HEK293 (cell line): ENCODE data around the gene AGXT.

Experiments
- CTCF ChIA-PET: fragments of 350-600 bp; formaldehyde crosslinking; extraction: SDS; loops from one replicate; lab custom pipeline; 2021; ENCODE audit warnings: antibody characterized with exemption; lab: Yijun Ruan, JAX
- POLR2A ChIA-PET: fragments of 300-600 bp; formaldehyde crosslinking; extraction: SDS; loops from one replicate; lab custom pipeline; 2020; ENCODE audit warnings: antibody characterized with exemption, inconsistent platforms; lab: Yijun Ruan, JAX
- H3K27ac ChIP-seq: fragments of 200-500 bp; sonication (Bioruptor generic); 2 replicates; pipeline ENCODE4 v1.5.1; 2014; ENCODE audit warnings: low read depth, low read length, control low read depth, inconsistent platforms; ENCODE audit errors: extremely low read depth
- H3K36me3 ChIP-seq, 2 experiments: fragments of 200-500 bp in 1 of 2; sonication (Bioruptor generic) in 1 of 2; 1 replicate in 1 of 2; 2 replicates in 1 of 2; pipeline ENCODE4 v1.5.1; 2014 to 2017; ENCODE audit warnings: inconsistent platforms in 2 of 2, low read length in 2 of 2; ENCODE audit not compliant: control insufficient read depth in 2 of 2, insufficient read depth in 1 of 2
- H3K4me1 ChIP-seq: fragments of 200-500 bp; sonication (Bioruptor generic); 2 replicates; pipeline ENCODE4 v1.5.1; 2014; ENCODE audit warnings: mild to moderate bottlenecking, low read length, inconsistent platforms; ENCODE audit not compliant: control insufficient read depth, insufficient read depth
- H3K4me3 ChIP-seq: 2 replicates; pipeline ENCODE4 v1.5.1; 2011; ENCODE audit warnings: low read depth, mild to moderate bottlenecking, control low read depth, low read length, moderate library complexity
- H3K9me3 ChIP-seq: fragments of 200-500 bp; sonication (Bioruptor generic); 2 replicates; pipeline ENCODE4 v1.5.1; 2014; ENCODE audit warnings: low read depth, low read length, inconsistent platforms; ENCODE audit not compliant: control insufficient read depth, insufficient read depth
- BCL6B ChIP-seq: fragments of 450-650 bp; formaldehyde crosslinking; IDR thresholded peaks from 2 replicates; pipeline ENCODE4 v1.5.1; 2017; ENCODE audit warnings: missing biosample characterization, missing genetic modification characterization
- HOXC10 ChIP-seq: sonication (generic); formaldehyde crosslinking; IDR thresholded peaks from 2 replicates; pipeline ENCODE4 v1.8.1; 2023; ENCODE audit warnings: mild to moderate bottlenecking, missing genetic modification reagents
- KLF17 ChIP-seq: fragments of 450-650 bp; formaldehyde crosslinking; IDR thresholded peaks from 2 replicates; pipeline ENCODE4 v1.5.1; 2016; ENCODE audit warnings: missing biosample characterization, missing genetic modification characterization
- KLF7 ChIP-seq: fragments of 450-650 bp; formaldehyde crosslinking; IDR thresholded peaks from 2 replicates; pipeline ENCODE4 v1.5.1; 2016; ENCODE audit warnings: missing biosample characterization, missing genetic modification characterization, borderline replicate concordance
- SP2 ChIP-seq: fragments of 450-650 bp; formaldehyde crosslinking; IDR thresholded peaks from 2 replicates; pipeline ENCODE4 v1.5.1; 2016; ENCODE audit warnings: missing biosample characterization, missing genetic modification characterization
- ZBTB10 ChIP-seq: fragments of 450-650 bp; formaldehyde crosslinking; IDR thresholded peaks from 2 replicates; pipeline ENCODE4 v1.5.1; 2016; ENCODE audit warnings: missing biosample characterization, missing genetic modification characterization
- ZBTB21 ChIP-seq: fragments of 450-650 bp; formaldehyde crosslinking; IDR thresholded peaks from 2 replicates; pipeline ENCODE4 v1.5.1; 2017; ENCODE audit warnings: missing biosample characterization, missing genetic modification characterization
- ZBTB26 ChIP-seq: fragments of 450-650 bp; formaldehyde crosslinking; optimal IDR thresholded peaks from 2 replicates; pipeline ENCODE3; 2016; ENCODE audit warnings: missing biosample characterization, mild to moderate bottlenecking, missing genetic modification characterization
- ZNF10 ChIP-seq: fragments of 450-650 bp; formaldehyde crosslinking; IDR thresholded peaks from 2 replicates; pipeline ENCODE4 v1.5.1; 2017; ENCODE audit warnings: missing biosample characterization, missing genetic modification characterization
- ZNF112 ChIP-seq: fragments of 450-650 bp; formaldehyde crosslinking; IDR thresholded peaks from 2 replicates; pipeline ENCODE4 v1.5.0; 2017; ENCODE audit warnings: missing biosample characterization, missing genetic modification characterization
- ZNF114 ChIP-seq: fragments of 450-650 bp; formaldehyde crosslinking; IDR thresholded peaks from 2 replicates; pipeline ENCODE4 v1.5.0; 2017; ENCODE audit warnings: missing biosample characterization, missing genetic modification characterization
- ZNF324 ChIP-seq: fragments of 450-650 bp; formaldehyde crosslinking; IDR thresholded peaks from 2 replicates; pipeline ENCODE4 v1.5.1; 2016; ENCODE audit warnings: missing biosample characterization, missing genetic modification characterization
- ZNF423 ChIP-seq: fragments of 450-650 bp; formaldehyde crosslinking; IDR thresholded peaks from 2 replicates; pipeline ENCODE4 v1.5.1; 2016; ENCODE audit warnings: missing biosample characterization, missing genetic modification characterization
- ZNF626 ChIP-seq: fragments of 450-650 bp; sonication (Bioruptor Pico); formaldehyde crosslinking; IDR thresholded peaks from 2 replicates; pipeline ENCODE4 v1.5.1; 2018; ENCODE audit warnings: missing biosample characterization, missing genetic modification characterization, inconsistent platforms
- ZNF639 ChIP-seq: fragments of 450-650 bp; formaldehyde crosslinking; IDR thresholded peaks from 2 replicates; pipeline ENCODE4 v1.5.1; 2016; ENCODE audit warnings: missing biosample characterization, missing genetic modification characterization
- ZNF664 ChIP-seq: fragments of 450-650 bp; formaldehyde crosslinking; IDR thresholded peaks from 2 replicates; pipeline ENCODE4 v1.5.1; 2016; ENCODE audit warnings: missing biosample characterization, missing genetic modification characterization
- ZNF776 ChIP-seq: fragments of 450-650 bp; formaldehyde crosslinking; IDR thresholded peaks from 2 replicates; pipeline ENCODE4 v1.5.0; 2017; ENCODE audit warnings: missing biosample characterization, missing genetic modification characterization, borderline replicate concordance
- ZNF777 ChIP-seq: fragments of 450-650 bp; formaldehyde crosslinking; IDR thresholded peaks from 2 replicates; pipeline ENCODE4 v1.5.1; 2017; ENCODE audit warnings: missing biosample characterization, missing genetic modification characterization, borderline replicate concordance

AGXT gene

GRCh38 chr2:240869956-240870875 lies 1.6 kb downstream of the AGXT start (continued):
- TF ChIP-seq ZNF639 (tag by site-specific recombination) (no peak), SP2 (no peak), ZNF112 (tag by site-specific recombination) (no peak)

DNA sequence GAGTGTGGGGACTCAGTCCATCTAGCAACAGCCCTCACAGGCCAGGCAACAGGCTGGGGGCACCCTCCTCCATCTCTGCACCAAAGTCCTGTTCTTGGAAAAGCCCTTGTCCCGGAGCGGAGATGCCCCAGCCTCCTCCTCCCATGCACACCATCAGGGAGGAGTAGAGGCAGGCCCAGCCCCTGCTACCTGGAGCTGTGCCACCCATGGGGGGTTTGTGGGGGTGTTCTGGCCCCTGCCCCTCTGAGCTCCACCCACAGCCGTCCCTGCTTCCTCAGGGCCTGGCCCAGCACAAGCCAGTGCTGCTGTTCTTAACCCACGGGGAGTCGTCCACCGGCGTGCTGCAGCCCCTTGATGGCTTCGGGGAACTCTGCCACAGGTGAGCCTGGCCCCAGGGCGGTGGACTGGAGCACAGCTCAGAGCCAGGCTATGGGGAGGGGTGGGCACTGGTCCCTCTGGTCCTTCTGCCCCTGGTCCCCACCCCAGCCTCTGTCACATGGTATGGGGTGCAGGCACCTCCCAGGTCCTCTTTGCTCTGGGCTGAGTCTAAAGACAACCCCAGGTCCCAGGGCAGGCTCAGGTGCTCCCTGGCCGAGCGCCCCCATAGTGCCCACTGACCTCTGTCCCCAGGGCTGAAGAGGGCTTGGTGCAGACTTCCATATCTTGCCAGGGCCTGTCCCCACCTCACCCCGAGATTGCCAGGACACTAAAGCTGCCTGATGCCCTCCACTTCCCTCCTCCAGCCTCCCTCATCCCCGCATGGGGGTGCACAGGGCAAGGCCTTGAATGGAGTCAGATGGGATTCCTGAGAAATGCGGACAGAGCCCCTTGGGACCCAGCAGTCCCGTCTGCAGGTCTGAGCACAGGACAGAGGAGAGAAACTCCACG lies 2.7 kb downstream of the AGXT start:
- ChIA-PET POLR2A (no interaction called here), CTCF (interaction anchor here (0.8 kb wide), 1 partner anchor 20 kb away, joined by 3 read pairs; no protein-coding TSS in a partner anchor)
- H3K27ac ChIP-seq: no peak overlapping the region
- H3K4me1 ChIP-seq: no peaks in the 10 kb centered on the region
- H3K4me3 ChIP-seq: no peak overlapping the region
- no peaks in the 10 kb centered on the region for H3K9me3 ChIP-seq
- TF ChIP-seq ZNF10 (tag by site-specific recombination): no peak
- TF ChIP-seq HOXC10 (CRISPR knock-in tag): no peak
- no peak for TF ChIP-seq ZBTB21
- no peak for TF ChIP-seq ZNF112 (tag by site-specific recombination)
- TF ChIP-seq ZBTB10 (tag by site-specific recombination): no peak
- no peak for TF ChIP-seq ZNF626 (tag by site-specific recombination)
- TF ChIP-seq KLF17 (tag by site-specific recombination): no peak
- TF ChIP-seq ZNF664: no peak
- no peak for TF ChIP-seq BCL6B
- no peak for TF ChIP-seq ZNF423
- no peak for TF ChIP-seq KLF7 (tag by site-specific recombination)
- TF ChIP-seq ZBTB26 (tag by site-specific recombination): no peak
- no peak for TF ChIP-seq ZNF776 (tag by site-specific recombination)
- TF ChIP-seq ZNF324 (tag by site-specific recombination): no peak
- no peak for TF ChIP-seq ZNF777 (tag by site-specific recombination)
- TF ChIP-seq ZNF114 (tag by site-specific recombination): no peak
- no peaks in the 10 kb centered on the region for H3K36me3 ChIP-seq
